Body of pancreas (tissue), 4 donors: Measurements from ENCODE around the gene AADACL4. TPM values are rescaled to one million over a fixed set of nuclear protein-coding genes. Genes with fewer than 3 reads are reported as not detected.

ENCODE experiments used
- ATAC-seq: fragments of 150-250 bp; one replicate; pipeline ENCODE4 v1.9.1; 2016
- DNase-seq, 4 donors: peaks; one replicate each; pipeline ENCODE4 v3.0.0-alpha.2; 2019
- H3K27ac ChIP-seq, 4 donors: fragments of 200-600 bp; sonication (generic); 1 replicate in 3 of 4; 2 replicates in 1 of 4; pipeline versions ENCODE4 v1.5.1 to v1.6.1; 2016 to 2019; ENCODE audit warnings: mild to moderate bottlenecking in 1 of 4, mixed read lengths in 1 of 4, moderate library complexity in 1 of 4
- H3K27me3 ChIP-seq, 2 donors: fragments of 200-600 bp; sonication (generic); one replicate each; pipeline ENCODE4 v1.6.0; 2016; ENCODE audit warnings: mild to moderate bottlenecking in 1 of 2
- H3K36me3 ChIP-seq, 2 donors: fragments of 200-600 bp; sonication (generic); replicated peaks in 1 of 2; 2 replicates each; pipeline ENCODE4 v1.5.1; 2016; ENCODE audit warnings: low read depth in 2 of 2; ENCODE audit not compliant: insufficient read depth in 1 of 2
- H3K4me1 ChIP-seq: fragments of 200-600 bp; sonication (generic); one replicate; pipeline ENCODE4 v1.6.0; 2016
- H3K4me3 ChIP-seq, 2 donors: fragments of 200-600 bp; sonication (generic); 1 replicate in 1 of 2; 2 replicates in 1 of 2; pipeline ENCODE4 v1.5.1; 2016 to 2019
- H3K9me3 ChIP-seq, 3 donors: fragments of 200-600 bp; sonication (generic); 1 replicate in 2 of 3; 2 replicates in 1 of 3; pipeline ENCODE4 v1.5.1; 2016
- POLR2A ChIP-seq, 3 donors: fragments of 450-650 bp; IDR thresholded peaks; one replicate each; pipeline ENCODE4 v1.6.1; 2016; ENCODE audit warnings: antibody characterized with exemption in 3 of 3, mild to moderate bottlenecking in 2 of 3
- WGBS, 2 donors: methylation state at CpG; one replicate each; pipeline ENCODE4 v1.1.5; 2017; 5-methylcytosine and 5-hydroxymethylcytosine counted together
- intact Hi-C: fragments of 100-400 bp; cut with DNase I; formaldehyde crosslinking; loops from one replicate; pipeline ENCODE4 v1.15.1; 2023
- total RNA-seq, 2 donors: library from RNA; depleted of rRNA; stranded (reverse); fragments of >200 nt; gene quantifications; one replicate each; pipeline ENCODE4 v1.1.0, GENCODE V29; 2016
- TF ChIP-seq, protein P1 (sequence below), 7 experiments: fragments of 450-650 bp in 4 of 7; fragments of 200-600 bp in 3 of 7; sonication (generic) in 3 of 7; IDR thresholded peaks; one replicate each; pipeline ENCODE4 v1.5.1; 2016 to 2019; ENCODE audit warnings: antibody characterized with exemption in 7 of 7

The AADACL4 gene
- total RNA-seq, 2 donors from 2014 or later, result not detected

DNA sequence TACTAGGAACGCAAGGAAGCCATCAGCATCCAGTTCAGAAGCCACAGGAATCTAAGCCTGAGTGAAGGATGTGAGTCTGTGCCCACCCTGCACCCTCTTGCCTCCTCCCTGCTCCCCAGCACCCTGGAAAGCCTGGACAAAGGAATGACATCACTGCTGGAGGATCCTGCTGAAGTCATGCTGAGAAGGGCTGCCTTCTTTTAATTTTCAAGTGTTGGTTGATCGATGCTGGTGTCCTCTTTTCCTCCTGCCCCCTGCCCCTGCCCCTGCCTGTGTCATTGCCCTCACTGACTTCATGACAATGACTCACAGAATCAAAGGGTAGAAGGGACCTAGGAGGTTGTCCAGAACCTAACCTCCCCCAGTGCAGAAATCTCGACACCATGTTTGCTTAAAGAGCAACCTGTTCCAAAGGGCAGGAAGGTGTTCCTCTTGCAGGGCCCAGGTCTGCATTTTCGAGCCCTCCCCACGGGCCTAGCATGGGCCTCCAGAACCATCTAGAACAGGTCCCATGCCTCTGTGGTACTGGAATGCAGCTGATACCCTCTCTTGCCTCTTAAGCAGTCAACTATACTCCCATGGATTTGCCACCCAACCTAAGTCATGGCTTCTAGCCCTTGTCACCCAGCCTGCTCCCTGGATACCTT lies 35.5 kb upstream of the AADACL4 start:
- Histone ChIP-seq H3K4me1 (peaks cover 64% of the 10 kb centered on the region), H3K36me3 (peaks cover 0 to 3% of the 10 kb centered on the region in 2 donors), H3K9me3 (no peaks in the 10 kb centered on the region), H3K27me3 (no peaks in the 10 kb centered on the region), H3K27ac (no peak overlapping the region), H3K4me3 (no peak overlapping the region)
- no peak for DNase-seq
- intact Hi-C loops, result no loop called here
- TF ChIP-seq POLR2A (IDR thresholded peaks at IDR 0.05), result no peak
- TF ChIP-seq, protein P1, sequence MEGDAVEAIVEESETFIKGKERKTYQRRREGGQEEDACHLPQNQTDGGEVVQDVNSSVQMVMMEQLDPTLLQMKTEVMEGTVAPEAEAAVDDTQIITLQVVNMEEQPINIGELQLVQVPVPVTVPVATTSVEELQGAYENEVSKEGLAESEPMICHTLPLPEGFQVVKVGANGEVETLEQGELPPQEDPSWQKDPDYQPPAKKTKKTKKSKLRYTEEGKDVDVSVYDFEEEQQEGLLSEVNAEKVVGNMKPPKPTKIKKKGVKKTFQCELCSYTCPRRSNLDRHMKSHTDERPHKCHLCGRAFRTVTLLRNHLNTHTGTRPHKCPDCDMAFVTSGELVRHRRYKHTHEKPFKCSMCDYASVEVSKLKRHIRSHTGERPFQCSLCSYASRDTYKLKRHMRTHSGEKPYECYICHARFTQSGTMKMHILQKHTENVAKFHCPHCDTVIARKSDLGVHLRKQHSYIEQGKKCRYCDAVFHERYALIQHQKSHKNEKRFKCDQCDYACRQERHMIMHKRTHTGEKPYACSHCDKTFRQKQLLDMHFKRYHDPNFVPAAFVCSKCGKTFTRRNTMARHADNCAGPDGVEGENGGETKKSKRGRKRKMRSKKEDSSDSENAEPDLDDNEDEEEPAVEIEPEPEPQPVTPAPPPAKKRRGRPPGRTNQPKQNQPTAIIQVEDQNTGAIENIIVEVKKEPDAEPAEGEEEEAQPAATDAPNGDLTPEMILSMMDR (IDR thresholded peaks at IDR 0.05), result no peak
- 64 to 68% methylated on average over 5 of the region's 5 CpGs for WGBS, 2 donors
- ATAC-seq, result no peak

DNA sequence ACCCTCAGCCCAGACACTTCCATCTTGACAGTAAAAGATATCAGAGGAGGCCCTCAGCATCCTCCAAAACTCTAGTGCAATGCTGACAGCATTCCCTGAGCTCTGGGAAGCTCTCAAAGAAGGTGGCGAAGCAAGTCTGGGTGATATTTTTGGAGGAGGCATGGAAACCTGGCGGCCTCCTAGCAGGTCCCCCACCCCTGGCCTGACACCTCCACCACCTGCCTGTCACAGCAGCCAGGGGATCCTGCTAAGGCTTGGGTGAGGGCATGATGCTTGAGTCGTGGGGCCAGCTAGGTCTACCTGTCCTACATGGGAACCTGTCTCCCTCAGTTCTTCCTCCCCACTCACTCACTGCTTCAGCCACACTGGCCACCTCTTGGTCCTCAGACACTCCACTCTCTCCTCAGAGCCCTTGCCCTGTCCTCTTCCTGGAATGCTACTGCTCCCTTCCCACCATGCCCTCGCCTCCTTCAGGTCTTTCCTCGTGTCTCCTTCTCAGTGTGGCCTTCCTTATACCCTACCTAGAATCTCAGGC lies 34.3 kb upstream of the AADACL4 start:
- DNase-seq (no peak), ATAC-seq (no peak)
- WGBS, 2 donors, result 77 to 80% methylated on average over 2 to 5 of the region's 5 CpGs
- Histone ChIP-seq H3K27me3 (no peaks in the 10 kb centered on the region), H3K27ac (no peak overlapping the region), H3K9me3 (no peaks in the 10 kb centered on the region), H3K36me3 (peaks cover 0 to 3% of the 10 kb centered on the region in 2 donors), H3K4me3 (no peak overlapping the region), H3K4me1 (peaks cover 64% of the 10 kb centered on the region)
- intact Hi-C loops, result no loop called here
- TF ChIP-seq, protein P1 (IDR thresholded peaks at IDR 0.05), result no peak
- TF ChIP-seq POLR2A (IDR thresholded peaks at IDR 0.05), result no peak

DNA sequence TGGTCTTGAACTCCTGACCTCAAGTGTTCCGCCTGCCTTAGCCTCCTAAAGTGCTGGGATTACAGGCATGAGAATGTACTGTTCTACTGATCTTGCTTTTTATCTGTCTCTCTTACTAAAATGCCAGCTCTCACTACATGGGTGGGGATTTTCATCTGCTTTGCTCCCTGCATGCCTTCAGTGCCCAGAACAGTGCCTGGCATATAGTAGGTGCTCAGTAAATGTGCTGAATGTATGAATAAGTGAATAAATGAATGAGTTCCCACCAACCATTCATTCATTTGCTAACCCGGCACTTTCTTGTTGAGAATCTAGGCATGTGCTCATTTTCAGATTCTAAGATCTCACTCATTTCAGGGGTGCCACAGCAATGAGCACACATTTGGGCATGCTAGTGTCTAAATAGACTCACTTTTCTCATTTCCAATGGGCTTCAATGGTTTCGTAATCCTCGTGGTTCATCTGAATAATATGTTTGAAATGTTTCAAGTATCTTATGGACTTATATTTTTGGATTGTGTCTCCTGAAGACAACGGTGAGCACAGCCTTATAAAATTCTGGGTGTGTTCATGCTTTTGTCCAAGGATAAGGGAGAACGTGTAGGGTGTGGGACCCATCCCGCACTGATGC lies 33.5 kb upstream of the AADACL4 start:
- Histone ChIP-seq H3K27ac (no peak overlapping the region), H3K9me3 (no peaks in the 10 kb centered on the region), H3K4me1 (peaks cover 66% of the 10 kb centered on the region), H3K36me3 (peaks cover 0 to 3% of the 10 kb centered on the region in 2 donors), H3K27me3 (no peaks in the 10 kb centered on the region), H3K4me3 (no peak overlapping the region)
- 83 to 87% methylated on average over 7 of the region's 7 CpGs for WGBS, 2 donors
- intact Hi-C loops, result no loop called here
- TF ChIP-seq POLR2A (IDR thresholded peaks at IDR 0.05), result no peak
- TF ChIP-seq, protein P1 (IDR thresholded peaks at IDR 0.05), result no peak
- DNase-seq (no peak), ATAC-seq (no peak)

DNA sequence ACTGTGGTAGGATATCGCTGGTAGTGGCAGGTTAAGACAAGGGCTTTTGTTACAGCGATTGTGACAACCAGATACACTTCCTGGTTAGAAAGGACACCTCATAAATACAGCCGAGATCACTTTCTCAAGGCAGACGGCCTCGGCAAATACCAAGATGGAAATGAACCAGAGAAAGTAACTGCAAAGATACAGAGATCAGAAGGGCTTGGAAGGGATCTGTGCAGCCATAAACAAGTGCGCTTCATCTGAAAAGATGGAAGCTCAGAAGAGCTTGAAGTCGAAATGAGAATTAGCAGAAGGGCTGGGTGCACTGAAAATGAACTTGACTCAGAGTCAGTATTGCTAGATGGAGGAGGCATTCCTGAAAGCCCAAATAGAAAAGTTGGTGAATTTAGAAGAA lies 32.9 kb upstream of the AADACL4 start:
- Histone ChIP-seq H3K27me3 (no peaks in the 10 kb centered on the region), H3K9me3 (no peaks in the 10 kb centered on the region), H3K4me1 (peaks cover 66% of the 10 kb centered on the region), H3K36me3 (peaks cover 0 to 3% of the 10 kb centered on the region in 2 donors), H3K27ac (no peak overlapping the region), H3K4me3 (no peak overlapping the region)
- no peak for ATAC-seq
- intact Hi-C loops, result no loop called here
- no peak for DNase-seq
- 72 to 79% methylated on average over 7 of the region's 7 CpGs for WGBS, 2 donors
- TF ChIP-seq, protein P1 (IDR thresholded peaks at IDR 0.05), result no peak
- no peak for TF ChIP-seq POLR2A (IDR thresholded peaks at IDR 0.05)
